ENCODE results near the gene TTC28.

DNA sequence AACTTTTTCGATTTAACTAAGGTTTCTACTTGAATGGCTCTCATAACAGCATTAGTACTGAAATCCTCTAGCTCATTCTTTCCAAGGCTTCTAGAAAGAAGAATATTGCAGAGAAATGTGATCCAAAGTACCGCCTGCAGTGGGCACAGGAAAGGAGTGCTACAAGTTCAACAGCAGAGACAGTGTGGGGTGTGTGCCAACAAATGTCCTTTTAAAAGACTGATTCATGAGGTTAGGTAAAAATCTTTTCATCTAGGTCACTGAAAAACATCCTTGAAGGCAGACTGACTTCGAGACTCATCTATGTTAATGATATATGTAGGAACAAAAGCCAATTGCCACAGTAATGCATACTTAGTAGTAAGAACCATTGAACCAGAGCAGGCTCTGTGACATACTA, 411.5 kb downstream of the TTC28 start:
- TF ChIP-seq YY1 (IDR thresholded peaks at IDR 0.05; ENCODE audit: insufficient read depth, insufficient read length) (no peak), SUZ12 (IDR thresholded peaks at IDR 0.05; ENCODE audit: extremely low read depth, insufficient read depth, insufficient read length) (no peak)
